ENCODE measurements around the gene NBAS.
A peak's percentile ranks its signal among the peaks of the same experiment; 100 is the strongest.
"Not testable (repeated sequence)": the region's sequence is repeated elsewhere in the genome, so short reads cannot be mapped to it uniquely, and the experiment has no call there.

NBAS gene

GRCh38 chr2:15480552-15480951, 80.6 kb downstream of the NBAS start:
- FAIRE-seq (no peak), DNase-seq (ENCODE audit: low spot score) (no peak)

- no peak for DNase-seq (ENCODE audit: low spot score)
- no peak for FAIRE-seq
These were observed 88.3 kb downstream of the NBAS start for GRCh38 chr2:15472876-15473275.

GRCh38 chr2:15472133-15472532, 89.0 kb downstream of the NBAS start:
- FAIRE-seq (no peak), DNase-seq (ENCODE audit: low spot score) (peak; percentile 18)

GRCh38 chr2:15471606-15472005, 89.5 kb downstream of the NBAS start:
- DNase-seq (ENCODE audit: low spot score) = no peak
- no peak for FAIRE-seq

- FAIRE-seq (peak; percentile 75), DNase-seq (ENCODE audit: low spot score) (peak; percentile 48)
These were observed 101.0 kb downstream of the NBAS start for GRCh38 chr2:15460112-15460620.

GRCh38 chr2:15458277-15458676, 102.9 kb downstream of the NBAS start:
- DNase-seq (ENCODE audit: low spot score) (no peak), FAIRE-seq (no peak)

- no peak for DNase-seq (ENCODE audit: low spot score)
- FAIRE-seq = no peak
These were observed 103.3 kb downstream of the NBAS start for GRCh38 chr2:15457868-15458267.

GRCh38 chr2:15456352-15456751, 104.8 kb downstream of the NBAS start:
- DNase-seq (ENCODE audit: low spot score) = no peak
- FAIRE-seq = no peak

GRCh38 chr2:15450808-15451207, 110.3 kb downstream of the NBAS start:
- FAIRE-seq (no peak), DNase-seq (ENCODE audit: low spot score) (no peak)

GRCh38 chr2:15449556-15450236, 111.4 kb downstream of the NBAS start:
- FAIRE-seq = no peak
- DNase-seq (ENCODE audit: low spot score) = no peak

GRCh38 chr2:15448250-15448839, 112.8 kb downstream of the NBAS start:
- FAIRE-seq = no peak
- no peak for DNase-seq (ENCODE audit: low spot score)

GRCh38 chr2:15447381-15447780, 113.8 kb downstream of the NBAS start:
- DNase-seq (ENCODE audit: low spot score) (no peak), FAIRE-seq (no peak)

GRCh38 chr2:15446961-15447360, 114.2 kb downstream of the NBAS start:
- FAIRE-seq = no peak
- no peak for DNase-seq (ENCODE audit: low spot score)

- FAIRE-seq = no peak
- no peak for DNase-seq (ENCODE audit: low spot score)
These were observed 115.1 kb downstream of the NBAS start for GRCh38 chr2:15445891-15446562.

GRCh38 chr2:15439768-15440524, 121.2 kb downstream of the NBAS start:
- FAIRE-seq; DNase-seq (ENCODE audit: low spot score): not testable (repeated sequence)

- FAIRE-seq = not testable (repeated sequence)
These were observed 121.8 kb downstream of the NBAS start for GRCh38 chr2:15439366-15439765.

GRCh38 chr2:15436195-15436594, 124.9 kb downstream of the NBAS start:
- FAIRE-seq (no peak), DNase-seq (ENCODE audit: low spot score) (no peak)

More at GRCh38 chr2:15439366-15439765, 121.8 kb downstream of the NBAS start:
- not testable (repeated sequence) for DNase-seq (ENCODE audit: low spot score)

- FAIRE-seq = no peak
- no peak for DNase-seq (ENCODE audit: low spot score)
These were observed 125.7 kb downstream of the NBAS start for GRCh38 chr2:15435474-15435873.

- no peak for DNase-seq (ENCODE audit: low spot score)
- no peak for FAIRE-seq
These were observed 128.4 kb downstream of the NBAS start for GRCh38 chr2:15432642-15433256.

- DNase-seq (ENCODE audit: low spot score) (no peak), FAIRE-seq (no peak)
These were observed 132.1 kb downstream of the NBAS start for GRCh38 chr2:15429032-15429431.

- no peak for FAIRE-seq
These were observed 133.1 kb downstream of the NBAS start for GRCh38 chr2:15427987-15428386.

More at GRCh38 chr2:15427987-15428386, 133.1 kb downstream of the NBAS start:
- no peak for DNase-seq (ENCODE audit: low spot score)
